A673 (cell line): ENCODE measurements around the gene WNT16.

Source experiments
- EZH2 ChIP-seq: fragments of 200-600 bp; sonication (generic); IDR thresholded peaks from 2 replicates; pipeline ENCODE4 v1.6.1; 2017; ENCODE audit warnings: borderline replicate concordance, low read depth, mild to moderate bottlenecking, mixed read lengths, antibody characterized with exemption, low read length; ENCODE audit not compliant: poor library complexity, severe bottlenecking
- TF ChIP-seq, protein P1 (sequence below): fragments of 300-800, 200-600 bp; sonication (generic); conservative IDR thresholded peaks from 2 replicates; pipeline ENCODE4 v1.5.1; 2017; ENCODE audit warnings: low read depth, mild to moderate bottlenecking, antibody characterized with exemption, low read length, moderate library complexity, mixed read lengths

DNA sequence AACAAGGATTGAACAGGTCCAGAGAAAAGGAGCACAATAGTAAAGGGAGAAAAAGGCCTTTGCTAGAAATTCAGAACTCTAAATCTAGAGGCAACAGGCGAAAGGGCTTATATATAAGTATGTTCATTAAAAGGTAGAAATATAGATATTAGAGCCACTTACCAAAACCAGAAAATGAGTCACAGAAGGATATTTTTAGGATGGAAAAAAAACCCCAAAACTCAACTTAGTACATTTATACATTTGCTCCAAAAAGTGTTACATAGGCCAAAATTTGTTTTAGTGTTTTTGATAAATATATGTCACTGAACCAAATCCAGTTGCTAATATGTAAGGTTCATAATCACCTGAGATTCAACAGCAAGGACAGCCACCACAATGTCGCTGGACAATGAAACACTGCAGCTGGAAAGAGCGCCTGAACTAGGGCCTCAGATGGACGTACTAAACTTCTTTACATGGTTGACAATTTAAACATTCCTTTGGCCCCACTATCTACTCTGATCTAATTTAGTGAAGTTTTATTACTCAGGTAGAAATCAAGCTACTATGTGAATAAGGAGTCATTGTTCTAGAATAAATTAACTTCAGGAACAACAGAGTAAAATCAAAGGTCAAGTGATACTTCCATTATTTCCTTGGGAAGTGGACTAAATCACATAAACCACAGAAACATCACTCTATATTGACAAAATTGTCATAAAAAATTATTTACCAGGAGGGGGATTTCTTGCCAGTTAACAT lies 56.4 kb downstream of the WNT16 start:
- TF ChIP-seq, protein P1, sequence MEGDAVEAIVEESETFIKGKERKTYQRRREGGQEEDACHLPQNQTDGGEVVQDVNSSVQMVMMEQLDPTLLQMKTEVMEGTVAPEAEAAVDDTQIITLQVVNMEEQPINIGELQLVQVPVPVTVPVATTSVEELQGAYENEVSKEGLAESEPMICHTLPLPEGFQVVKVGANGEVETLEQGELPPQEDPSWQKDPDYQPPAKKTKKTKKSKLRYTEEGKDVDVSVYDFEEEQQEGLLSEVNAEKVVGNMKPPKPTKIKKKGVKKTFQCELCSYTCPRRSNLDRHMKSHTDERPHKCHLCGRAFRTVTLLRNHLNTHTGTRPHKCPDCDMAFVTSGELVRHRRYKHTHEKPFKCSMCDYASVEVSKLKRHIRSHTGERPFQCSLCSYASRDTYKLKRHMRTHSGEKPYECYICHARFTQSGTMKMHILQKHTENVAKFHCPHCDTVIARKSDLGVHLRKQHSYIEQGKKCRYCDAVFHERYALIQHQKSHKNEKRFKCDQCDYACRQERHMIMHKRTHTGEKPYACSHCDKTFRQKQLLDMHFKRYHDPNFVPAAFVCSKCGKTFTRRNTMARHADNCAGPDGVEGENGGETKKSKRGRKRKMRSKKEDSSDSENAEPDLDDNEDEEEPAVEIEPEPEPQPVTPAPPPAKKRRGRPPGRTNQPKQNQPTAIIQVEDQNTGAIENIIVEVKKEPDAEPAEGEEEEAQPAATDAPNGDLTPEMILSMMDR: no peak
- TF ChIP-seq EZH2: no peak
